Astrocyte (in vitro differentiated cells and primary cell): Measurements from ENCODE around the gene COL27A1.

Experiments
- CTCF ChIP-seq: IDR thresholded peaks from 2 replicates; pipeline ENCODE4 v1.5.1; 2011; ENCODE audit warnings: low read depth, mild to moderate bottlenecking, inconsistent platforms, low read length, moderate library complexity; ENCODE audit not compliant: insufficient read depth
- EZH2 ChIP-seq: IDR thresholded peaks from 2 replicates; pipeline ENCODE4 v1.6.1; 2012; ENCODE audit warnings: mild to moderate bottlenecking, low read length, inconsistent platforms; ENCODE audit not compliant: insufficient read depth

- no peak for TF ChIP-seq CTCF
- TF ChIP-seq EZH2: no peak
Observed at GRCh38 chr9:114282926-114283325, 127.6 kb downstream of the COL27A1 start.
